K562 (cell line): ENCODE results near the gene KLHL13. TPM values are rescaled to one million over a fixed set of nuclear protein-coding genes. Genes with fewer than 3 reads are reported as not detected.

Experiments used
- ATAC-seq: fragments of 200-7000 bp; cut with Tn5 transposase; 3 replicates; pipeline ENCODE4 v1.9.1; 2020; ENCODE audit warnings: moderate library complexity
- BruUV-seq: library from RNA; stranded (reverse); fragments of 400-500 nt; replicated peaks from 2 replicates; lab custom pipeline; 2021; lab: Mats Ljungman, UMichigan
- CTCF ChIA-PET: fragments of 300-600 bp; formaldehyde crosslinking; extraction: SDS; loops from one replicate; lab custom pipeline; 2021; ENCODE audit warnings: low intra/inter-chr PET ratio; lab: Yijun Ruan, JAX
- POLR2A ChIA-PET: fragments of 300-600, 350-650 bp; sonication (Branson Sonifier 250); formaldehyde crosslinking; extraction: SDS; loops from one replicate; lab custom pipeline; 2021; ENCODE audit warnings: antibody characterized with exemption, inconsistent platforms; lab: Yijun Ruan, JAX
- DNase-seq, 4 experiments: peaks; one replicate each; pipeline versions ENCODE4 v3.0.0 to v3.0.0-alpha.2; 2011 to 2018; ENCODE audit warnings: low spot score in 3 of 4, mixed read lengths in 3 of 4; ENCODE audit errors: extremely low read depth in 1 of 4
- FAIRE-seq: peaks from 2 replicates; lab custom pipeline; 2011; peaks lifted over from hg19 to GRCh38; lab: Jason Lieb, UNC
- H2AFZ ChIP-seq: 2 replicates; pipeline ENCODE4 v1.6.0; 2011; ENCODE audit warnings: low read depth, low read length, control low read depth, inconsistent platforms
- H3K27ac ChIP-seq: fragments of 200-600 bp; 3 replicates; pipeline ENCODE4 v1.8.0; 2011; ENCODE audit warnings: low read depth, mild to moderate bottlenecking, control low read depth, inconsistent platforms, low read length, moderate library complexity, mixed read lengths; ENCODE audit errors: extremely low read depth
- H3K27me3 ChIP-seq, 2 experiments: fragments of 300-600 bp in 1 of 2; 2 replicates in 1 of 2; 3 replicates in 1 of 2; pipeline versions ENCODE4 v1.6.0 to v1.8.0; 2011; ENCODE audit warnings: inconsistent platforms in 2 of 2, low read length in 2 of 2, mild to moderate bottlenecking in 1 of 2, mixed read lengths in 1 of 2, moderate library complexity in 1 of 2; ENCODE audit not compliant: control insufficient read depth in 2 of 2, insufficient read depth in 2 of 2
- H3K36me3 ChIP-seq: fragments of 300-600 bp; 3 replicates; pipeline ENCODE4 v1.8.0; 2011; ENCODE audit warnings: mild to moderate bottlenecking, low read length, inconsistent platforms; ENCODE audit not compliant: control insufficient read depth, insufficient read depth
- H3K4me1 ChIP-seq, 2 experiments: fragments of 200-600 bp in 1 of 2; replicated peaks in 1 of 2; 2 replicates in 1 of 2; 3 replicates in 1 of 2; pipeline versions ENCODE4 v1.5.1 to v1.8.0; 2011; ENCODE audit warnings: inconsistent platforms in 2 of 2, low read length in 2 of 2, mild to moderate bottlenecking in 1 of 2, mixed read lengths in 1 of 2, moderate library complexity in 1 of 2; ENCODE audit not compliant: control insufficient read depth in 2 of 2, insufficient read depth in 2 of 2
- H3K4me2 ChIP-seq: 2 replicates; pipeline ENCODE4 v1.6.1; 2011; ENCODE audit warnings: low read length, control low read depth, inconsistent platforms, mixed read lengths; ENCODE audit not compliant: insufficient read depth
- H3K4me3 ChIP-seq: fragments of 200-600 bp; sonication (generic), shearing (Covaris generic); 2 replicates; pipeline ENCODE4 v1.5.1; 2016; ENCODE audit warnings: control low read depth, inconsistent platforms
- H3K79me2 ChIP-seq: fragments of 200-600 bp; 3 replicates; pipeline ENCODE4 v1.8.0; 2011; ENCODE audit warnings: low read length, inconsistent platforms; ENCODE audit not compliant: control insufficient read depth, insufficient read depth
- H3K9ac ChIP-seq, 2 experiments: 2 replicates each; pipeline versions ENCODE4 v1.6.0 to v1.6.1; 2011; ENCODE audit warnings: low read depth in 2 of 2, low read length in 2 of 2, control low read depth in 1 of 2, inconsistent platforms in 1 of 2, mild to moderate bottlenecking in 1 of 2, mixed read lengths in 1 of 2; ENCODE audit not compliant: insufficient read depth in 1 of 2
- H3K9me1 ChIP-seq: one replicate; pipeline ENCODE4 v1.6.0; 2011; ENCODE audit warnings: inconsistent platforms, mild to moderate bottlenecking, low read length, moderate library complexity; ENCODE audit not compliant: control insufficient read depth, insufficient read depth
- H3K9me3 ChIP-seq: replicated peaks from 2 replicates; pipeline ENCODE4 v1.5.1; 2011; ENCODE audit warnings: low read depth, low read length, inconsistent platforms; ENCODE audit not compliant: control insufficient read depth, insufficient read depth
- H4K20me1 ChIP-seq: replicated peaks from 2 replicates; pipeline ENCODE4 v1.6.1; 2011; ENCODE audit warnings: low read length, inconsistent platforms, mixed read lengths; ENCODE audit not compliant: control insufficient read depth, insufficient read depth
- CHD1 ChIP-seq: fragments of 200-600 bp; sonication (generic); IDR thresholded peaks from one replicate; pipeline ENCODE4 v1.6.1; 2012; ENCODE audit warnings: mild to moderate bottlenecking, moderate library complexity, low read length, inconsistent platforms
- EP400 ChIP-seq: fragments of 450-650 bp; IDR thresholded peaks from 2 replicates; pipeline ENCODE4 v1.6.1; 2017; ENCODE audit warnings: antibody characterized with exemption, mild to moderate bottlenecking, moderate library complexity
- FOSL1 ChIP-seq: fragments of 200-800 bp; sonication (Bioruptor generic); conservative IDR thresholded peaks from 2 replicates; pipeline ENCODE4 v1.6.1; 2016; ENCODE audit warnings: missing genetic modification characterization, missing compliant biosample characterization
- FOXK2 ChIP-seq, 2 experiments: fragments of 450-650 bp; IDR thresholded peaks in 1 of 2; conservative IDR thresholded peaks in 1 of 2; 2 replicates each; pipeline ENCODE4 v1.6.1; 2016; ENCODE audit warnings: low read depth in 2 of 2, mild to moderate bottlenecking in 1 of 2
- HDAC6 ChIP-seq: IDR thresholded peaks from 2 replicates; pipeline ENCODE4 v1.6.1; 2012; ENCODE audit warnings: low read depth, mild to moderate bottlenecking, control low read depth, inconsistent platforms, low read length, moderate library complexity
- MEF2D ChIP-seq: conservative IDR thresholded peaks from 2 replicates; pipeline ENCODE4 v1.6.1; 2016; ENCODE audit warnings: low read depth, missing genetic modification characterization, missing compliant biosample characterization
- NCOA4 ChIP-seq: fragments of 450-650 bp; IDR thresholded peaks from 2 replicates; pipeline ENCODE4 v1.6.1; 2018; ENCODE audit warnings: mild to moderate bottlenecking; ENCODE audit not compliant: partially characterized antibody
- SMARCC2 ChIP-seq: fragments of 450-650 bp; IDR thresholded peaks from 2 replicates; pipeline ENCODE4 v1.6.1; 2017; ENCODE audit warnings: antibody characterized with exemption, moderate library complexity, mild to moderate bottlenecking, low read depth
- TBL1XR1 ChIP-seq, 2 experiments: IDR thresholded peaks; 2 replicates each; pipeline ENCODE4 v1.6.1; 2012; ENCODE audit warnings: improper control_type of control experiment in 2 of 2, low read length in 2 of 2, mild to moderate bottlenecking in 1 of 2
- YBX1 ChIP-seq: fragments of 450-650 bp; IDR thresholded peaks from 2 replicates; pipeline ENCODE4 v1.7.1; 2016; ENCODE audit warnings: mild to moderate bottlenecking
- ZBTB7A ChIP-seq: IDR thresholded peaks from 2 replicates; pipeline ENCODE4 v1.6.1; 2011; ENCODE audit warnings: low read depth, mild to moderate bottlenecking, low read length, moderate library complexity, borderline replicate concordance; ENCODE audit not compliant: control insufficient read depth
- ZBTB8A ChIP-seq: fragments of 450-650 bp; IDR thresholded peaks from 2 replicates; pipeline ENCODE4 v1.6.1; 2018; ENCODE audit warnings: mild to moderate bottlenecking, moderate library complexity; ENCODE audit not compliant: partially characterized antibody
- ZNF263 ChIP-seq: sonication (generic); formaldehyde crosslinking; IDR thresholded peaks from 2 replicates; pipeline ENCODE4 v1.8.0; 2022; ENCODE audit warnings: mild to moderate bottlenecking, missing genetic modification reagents, borderline replicate concordance
- ZNF347 ChIP-seq: fragments of 450-650 bp; formaldehyde crosslinking; IDR thresholded peaks from 2 replicates; pipeline ENCODE4 v1.4.0; 2020; ENCODE audit warnings: low read depth, mild to moderate bottlenecking, moderate library complexity
- WGBS: fragments of 100-300 bp; shearing (Covaris generic); methylation state at CpG from one replicate; pipeline ENCODE4 v1.1.6; 2016; ENCODE audit warnings: low coverage, mixed read lengths; ENCODE audit not compliant: insufficient coverage; ENCODE audit errors: missing lambda C conversion rate; 5-methylcytosine and 5-hydroxymethylcytosine counted together
- in situ Hi-C: fragments of 300-500 bp; cut with MboI; formaldehyde crosslinking; loops from 4 replicates; pipeline ENCODE4 v1.15.0; 2018; ENCODE audit warnings: inconsistent platforms, mixed read lengths
- intact Hi-C: fragments of 100-400 bp; cut with micrococcal nuclease; formaldehyde crosslinking; loops from 2 replicates; pipeline ENCODE4 v1.14.2; 2022
- polyA plus RNA-seq, 8 experiments: library from polyadenylated mRNA; depleted of rRNA in 4 of 8; stranded (reverse) in 5 of 8; unstranded in 3 of 8; fragments of >200 nt; fragmentation: Nextera tagmentation in 2 of 8; fragmentation: Illumina TruSeq in 1 of 8; extraction: Ambion mirVana in 2 of 8; extraction: Trizol in 1 of 8; gene quantifications; 2 replicates each; pipeline versions ENCODE4 v1.2.1 to v1.2.3, GENCODE V29; 2011 to 2014; ENCODE audit warnings: inconsistent platforms in 1 of 8, missing spikeins in 1 of 8
- total RNA-seq, 7 experiments: library from RNA; depleted of rRNA in 6 of 7; stranded (reverse); fragments of >200 nt in 6 of 7; fragmentation: Illumina TruSeq in 2 of 7; extraction: Trizol in 2 of 7; gene quantifications; 2 replicates each; pipeline versions ENCODE4 v1.2.1 to v1.2.3, GENCODE V29; 2011 to 2021; ENCODE audit warnings: low replicate concordance in 1 of 7
- TF ChIP-seq, protein P1 (sequence below): fragments of 450-650 bp; IDR thresholded peaks from one replicate; pipeline ENCODE4 v1.6.1; 2018; ENCODE audit warnings: mild to moderate bottlenecking, moderate library complexity; ENCODE audit not compliant: partially characterized antibody
- TF ChIP-seq, protein P2 (sequence below): fragments of 250-450 bp; sonication (Bioruptor Pico); IDR thresholded peaks from 2 replicates; pipeline ENCODE4 v1.5.0; 2021
- TF ChIP-seq, protein P3 (sequence below): sonication (generic); formaldehyde crosslinking; IDR thresholded peaks from 2 replicates; pipeline ENCODE4 v1.8.1; 2023; ENCODE audit warnings: mild to moderate bottlenecking, missing genetic modification reagents
- TF ChIP-seq, protein P4 (sequence below): fragments of 450-650 bp; IDR thresholded peaks from 2 replicates; pipeline ENCODE4 v1.6.1; 2018; ENCODE audit warnings: mild to moderate bottlenecking, low read depth; ENCODE audit not compliant: partially characterized antibody

KLHL13 gene
- total and polyA plus RNA-seq, 9 of the 15 experiments (the other 6 are each of a cell fraction or from before 2014, with no cell fraction given): 1.2 to 4.1 (median 2.2) TPM

DNA sequence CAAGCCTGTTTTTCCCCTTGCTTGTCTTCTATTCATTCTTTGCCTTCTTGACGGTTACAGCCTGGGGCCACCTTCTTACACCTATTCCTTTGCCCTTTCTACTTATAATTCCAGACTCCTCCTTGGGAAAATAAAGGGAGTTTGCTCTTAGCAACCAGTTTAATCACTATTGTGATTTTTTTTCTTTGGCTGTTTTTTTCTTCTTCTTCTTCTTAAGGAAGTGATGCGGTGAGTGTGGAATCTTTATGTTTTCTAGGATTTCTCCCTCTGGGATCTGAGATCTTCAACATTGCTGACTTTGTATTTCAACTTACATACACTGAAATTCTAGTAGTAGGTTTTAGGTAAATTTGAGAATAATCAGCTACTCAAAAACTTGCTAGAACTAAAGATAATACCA lies 1.1 kb upstream of the KLHL13 start:
- no peaks in the 10 kb centered on the region for H3K79me2 ChIP-seq
- BruUV-seq: no TSS peak
- no peak overlapping the region for H3K4me2 ChIP-seq
- 43% methylated on average over 2 of the region's 2 CpGs for WGBS
- H3K4me3 ChIP-seq: no peak overlapping the region
- ATAC-seq (no peak), DNase-seq (no peak), FAIRE-seq (no peak)
- no peaks in the 10 kb centered on the region for H3K27me3 ChIP-seq
- H2AFZ ChIP-seq: no peak overlapping the region
- no peaks in the 10 kb centered on the region for H4K20me1 ChIP-seq
- no peaks in the 10 kb centered on the region for H3K36me3 ChIP-seq
- ChIA-PET CTCF (no interaction called here), POLR2A (no interaction called here)
- no peaks in the 10 kb centered on the region for H3K9me3 ChIP-seq
- in situ Hi-C loops (no loop called here), intact Hi-C loops (loop anchor here (10.0 kb wide), 1 partner anchor 107 kb away; no protein-coding TSS in a partner anchor)
- H3K9me1 ChIP-seq: no peaks in the 10 kb centered on the region
- H3K27ac ChIP-seq: no peak overlapping the region
- H3K9ac ChIP-seq: no peak overlapping the region
- peaks cover 0 to 13% of the 10 kb centered on the region in 2 experiments; a peak in 2 of 5 replicates for H3K4me1 ChIP-seq
- TF ChIP-seq NCOA4 (no peak), FOSL1 (tag) (no peak), ZBTB7A (no peak), MEF2D (tag) (no peak), TBL1XR1 (IDR thresholded peaks at IDR 0.05; ENCODE audit: low read length in 2 of 2) (no peak), ZBTB8A (no peak), ZNF347 (CRISPR knock-in tag) (no peak), CHD1 (no peak), SMARCC2 (no peak), EP400 (no peak), FOXK2 (conservative IDR thresholded peaks at IDR 0.05 in 1 of 2, IDR thresholded peaks at IDR 0.05 in 1 of 2; ENCODE audit: low read depth in 2 of 2) (no peak), ZNF263 (CRISPR knock-in tag) (no peak), YBX1 (no peak), HDAC6 (no peak)
- TF ChIP-seq, protein P1, sequence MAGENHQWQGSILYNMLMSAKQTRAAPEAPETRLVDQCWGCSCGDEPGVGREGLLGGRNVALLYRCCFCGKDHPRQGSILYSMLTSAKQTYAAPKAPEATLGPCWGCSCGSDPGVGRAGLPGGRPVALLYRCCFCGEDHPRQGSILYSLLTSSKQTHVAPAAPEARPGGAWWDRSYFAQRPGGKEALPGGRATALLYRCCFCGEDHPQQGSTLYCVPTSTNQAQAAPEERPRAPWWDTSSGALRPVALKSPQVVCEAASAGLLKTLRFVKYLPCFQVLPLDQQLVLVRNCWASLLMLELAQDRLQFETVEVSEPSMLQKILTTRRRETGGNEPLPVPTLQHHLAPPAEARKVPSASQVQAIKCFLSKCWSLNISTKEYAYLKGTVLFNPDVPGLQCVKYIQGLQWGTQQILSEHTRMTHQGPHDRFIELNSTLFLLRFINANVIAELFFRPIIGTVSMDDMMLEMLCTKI: no peak
- TF ChIP-seq, protein P2, sequence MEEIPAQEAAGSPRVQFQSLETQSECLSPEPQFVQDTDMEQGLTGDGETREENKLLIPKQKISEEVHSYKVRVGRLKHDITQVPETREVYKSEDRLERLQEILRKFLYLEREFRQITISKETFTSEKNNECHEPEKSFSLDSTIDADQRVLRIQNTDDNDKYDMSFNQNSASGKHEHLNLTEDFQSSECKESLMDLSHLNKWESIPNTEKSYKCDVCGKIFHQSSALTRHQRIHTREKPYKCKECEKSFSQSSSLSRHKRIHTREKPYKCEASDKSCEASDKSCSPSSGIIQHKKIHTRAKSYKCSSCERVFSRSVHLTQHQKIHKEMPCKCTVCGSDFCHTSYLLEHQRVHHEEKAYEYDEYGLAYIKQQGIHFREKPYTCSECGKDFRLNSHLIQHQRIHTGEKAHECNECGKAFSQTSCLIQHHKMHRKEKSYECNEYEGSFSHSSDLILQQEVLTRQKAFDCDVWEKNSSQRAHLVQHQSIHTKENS (CRISPR knock-in tag): no peak
- TF ChIP-seq, protein P3, sequence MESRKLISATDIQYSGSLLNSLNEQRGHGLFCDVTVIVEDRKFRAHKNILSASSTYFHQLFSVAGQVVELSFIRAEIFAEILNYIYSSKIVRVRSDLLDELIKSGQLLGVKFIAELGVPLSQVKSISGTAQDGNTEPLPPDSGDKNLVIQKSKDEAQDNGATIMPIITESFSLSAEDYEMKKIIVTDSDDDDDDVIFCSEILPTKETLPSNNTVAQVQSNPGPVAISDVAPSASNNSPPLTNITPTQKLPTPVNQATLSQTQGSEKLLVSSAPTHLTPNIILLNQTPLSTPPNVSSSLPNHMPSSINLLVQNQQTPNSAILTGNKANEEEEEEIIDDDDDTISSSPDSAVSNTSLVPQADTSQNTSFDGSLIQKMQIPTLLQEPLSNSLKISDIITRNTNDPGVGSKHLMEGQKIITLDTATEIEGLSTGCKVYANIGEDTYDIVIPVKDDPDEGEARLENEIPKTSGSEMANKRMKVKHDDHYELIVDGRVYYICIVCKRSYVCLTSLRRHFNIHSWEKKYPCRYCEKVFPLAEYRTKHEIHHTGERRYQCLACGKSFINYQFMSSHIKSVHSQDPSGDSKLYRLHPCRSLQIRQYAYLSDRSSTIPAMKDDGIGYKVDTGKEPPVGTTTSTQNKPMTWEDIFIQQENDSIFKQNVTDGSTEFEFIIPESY (CRISPR knock-in tag): no peak
- TF ChIP-seq, protein P4, sequence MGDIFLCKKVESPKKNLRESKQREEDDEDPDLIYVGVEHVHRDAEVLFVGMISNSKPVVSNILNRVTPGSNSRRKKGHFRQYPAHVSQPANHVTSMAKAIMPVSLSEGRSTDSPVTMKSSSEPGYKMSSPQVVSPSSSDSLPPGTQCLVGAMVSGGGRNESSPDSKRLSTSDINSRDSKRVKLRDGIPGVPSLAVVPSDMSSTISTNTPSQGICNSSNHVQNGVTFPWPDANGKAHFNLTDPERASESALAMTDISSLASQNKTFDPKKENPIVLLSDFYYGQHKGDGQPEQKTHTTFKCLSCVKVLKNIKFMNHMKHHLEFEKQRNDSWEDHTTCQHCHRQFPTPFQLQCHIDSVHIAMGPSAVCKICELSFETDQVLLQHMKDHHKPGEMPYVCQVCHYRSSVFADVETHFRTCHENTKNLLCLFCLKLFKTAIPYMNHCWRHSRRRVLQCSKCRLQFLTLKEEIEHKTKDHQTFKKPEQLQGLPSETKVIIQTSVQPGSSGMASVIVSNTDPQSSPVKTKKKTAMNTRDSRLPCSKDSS: no peak
